Fibroblast of peridontal ligament (primary cell): ENCODE results near the gene TIMM23.

ENCODE experiments used
- DNase-seq: peaks from one replicate; pipeline ENCODE4 v3.0.0-alpha.2; 2010; ENCODE audit errors: extremely low read depth

The TIMM23 gene

DNA sequence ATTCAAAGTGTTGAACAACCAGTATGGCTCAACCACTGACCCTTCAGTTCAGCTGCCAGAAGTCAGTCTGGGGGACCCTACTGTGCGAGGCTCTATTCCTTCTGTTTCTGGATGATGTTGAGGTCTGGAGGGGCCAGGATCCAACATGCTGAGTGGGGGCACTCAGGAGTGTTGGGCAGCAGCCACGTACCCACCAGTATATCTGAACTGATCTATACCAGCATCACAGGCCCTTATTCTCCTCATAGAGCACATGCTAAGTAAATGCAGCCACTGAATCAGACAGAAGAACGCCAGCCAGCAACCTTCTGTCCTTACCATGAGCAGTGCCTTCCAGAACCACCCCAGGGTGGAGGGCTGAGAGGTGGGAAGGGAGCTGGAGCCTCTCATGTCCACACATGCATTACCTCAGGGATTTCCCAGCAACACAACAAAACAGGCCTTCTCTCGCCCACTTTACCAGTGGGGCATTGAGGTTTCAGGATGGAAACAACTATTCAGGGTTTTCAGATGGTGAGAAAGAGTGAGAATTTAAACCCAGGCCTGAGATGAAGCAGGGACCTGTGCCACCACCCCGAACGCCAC, 80.6 kb downstream of the TIMM23 start:
- DNase-seq = no peak
